Measurements from ENCODE around the gene NAGK.

DNA sequence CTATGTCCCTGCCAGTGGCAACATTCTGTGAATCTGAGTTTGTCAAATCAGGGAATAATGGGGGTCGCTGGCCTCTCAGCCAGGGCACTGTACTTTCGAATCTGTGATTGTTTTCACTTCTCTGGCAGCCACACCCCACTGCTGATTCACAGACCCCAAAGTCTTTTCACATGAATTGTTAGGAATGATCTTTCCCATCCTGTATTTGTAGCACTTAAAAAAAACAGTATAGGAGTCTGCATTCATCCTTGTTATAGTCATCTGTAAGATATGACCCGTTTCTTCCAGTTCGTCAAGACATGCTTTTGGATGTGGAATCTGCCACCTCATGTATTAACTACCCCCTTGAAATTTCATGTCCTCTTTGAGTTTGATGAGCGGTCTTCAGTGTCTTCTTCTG, 928 bp downstream of the NAGK start:
- TF ChIP-seq, protein P1, sequence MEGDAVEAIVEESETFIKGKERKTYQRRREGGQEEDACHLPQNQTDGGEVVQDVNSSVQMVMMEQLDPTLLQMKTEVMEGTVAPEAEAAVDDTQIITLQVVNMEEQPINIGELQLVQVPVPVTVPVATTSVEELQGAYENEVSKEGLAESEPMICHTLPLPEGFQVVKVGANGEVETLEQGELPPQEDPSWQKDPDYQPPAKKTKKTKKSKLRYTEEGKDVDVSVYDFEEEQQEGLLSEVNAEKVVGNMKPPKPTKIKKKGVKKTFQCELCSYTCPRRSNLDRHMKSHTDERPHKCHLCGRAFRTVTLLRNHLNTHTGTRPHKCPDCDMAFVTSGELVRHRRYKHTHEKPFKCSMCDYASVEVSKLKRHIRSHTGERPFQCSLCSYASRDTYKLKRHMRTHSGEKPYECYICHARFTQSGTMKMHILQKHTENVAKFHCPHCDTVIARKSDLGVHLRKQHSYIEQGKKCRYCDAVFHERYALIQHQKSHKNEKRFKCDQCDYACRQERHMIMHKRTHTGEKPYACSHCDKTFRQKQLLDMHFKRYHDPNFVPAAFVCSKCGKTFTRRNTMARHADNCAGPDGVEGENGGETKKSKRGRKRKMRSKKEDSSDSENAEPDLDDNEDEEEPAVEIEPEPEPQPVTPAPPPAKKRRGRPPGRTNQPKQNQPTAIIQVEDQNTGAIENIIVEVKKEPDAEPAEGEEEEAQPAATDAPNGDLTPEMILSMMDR (IDR thresholded peaks at IDR 0.05), result no peak
- TF ChIP-seq POLR2A (IDR thresholded peaks at IDR 0.05), result no peak
- no peak for TF ChIP-seq EP300 (IDR thresholded peaks at IDR 0.05; ENCODE audit: low read depth)
- TF ChIP-seq POLR2AphosphoS5 (IDR thresholded peaks at IDR 0.05), result no peak

Measured in transverse colon (tissue), 4 donors.